Spinal cord (tissue), 10 donors: ENCODE data around the gene SH3PXD2B. TPM values are rescaled to one million over a fixed set of nuclear protein-coding genes. Genes with fewer than 3 reads are reported as not detected.
A peak's percentile ranks its signal among the peaks of the same experiment; 100 is the strongest.
"Not testable (repeated sequence)": the region's sequence is repeated elsewhere in the genome, so short reads cannot be mapped to it uniquely, and the experiment has no call there.

ENCODE experiments used
- DNase-seq, 6 donors: peaks; one replicate each; pipeline versions ENCODE4 v3.0.0 to v3.0.0-alpha.2; 2013 to 2015; ENCODE audit warnings: low spot score in 6 of 6, low read depth in 4 of 6
- H3K27ac ChIP-seq: one replicate; pipeline ENCODE4 v1.5.1; 2013; ENCODE audit warnings: low read depth, low read length, control low read depth
- H3K27me3 ChIP-seq: one replicate; pipeline ENCODE4 v1.6.1; 2013; ENCODE audit warnings: low read length; ENCODE audit not compliant: control insufficient read depth, insufficient read depth
- H3K36me3 ChIP-seq: one replicate; pipeline ENCODE4 v1.6.1; 2013; ENCODE audit warnings: low read length; ENCODE audit not compliant: control insufficient read depth, insufficient read depth
- H3K4me1 ChIP-seq: one replicate; pipeline ENCODE4 v1.6.1; 2013; ENCODE audit warnings: low read length; ENCODE audit not compliant: control insufficient read depth, insufficient read depth
- H3K4me3 ChIP-seq: one replicate; pipeline ENCODE4 v1.5.1; 2013; ENCODE audit warnings: low read depth, low read length, control low read depth
- H3K9me3 ChIP-seq: one replicate; pipeline ENCODE4 v1.6.1; 2013; ENCODE audit warnings: low read length; ENCODE audit not compliant: control insufficient read depth, insufficient read depth
- WGBS: methylation state at CpG from one replicate; pipeline ENCODE4 v1.1.5; 2013; ENCODE audit warnings: missing lambda C conversion rate; ENCODE audit not compliant: insufficient coverage; 5-methylcytosine and 5-hydroxymethylcytosine counted together
- polyA plus RNA-seq, 2 donors: library from polyadenylated mRNA; unstranded; fragments of 120-200 nt; gene quantifications; one replicate each; pipeline ENCODE4 v1.2.1, GENCODE V29; 2013; ENCODE audit not compliant: insufficient read length in 2 of 2
- total RNA-seq, 2 donors: library from RNA; depleted of rRNA in 1 of 2; stranded (reverse); fragments of 120-200 nt in 1 of 2; fragments of >200 nt in 1 of 2; gene quantifications; one replicate each; pipeline versions ENCODE4 v1.2.3 to v1.2.4, GENCODE V29; 2013 to 2014
- donor health status: healthy.

Gene SH3PXD2B
- total and polyA plus RNA-seq, 4 donors: 18.3 to 64.8 (median 42.5) TPM

- H3K36me3 ChIP-seq: peaks cover 24% of the 10 kb centered on the region
- H3K4me1 ChIP-seq: peaks cover 41% of the 10 kb centered on the region
- H3K27me3 ChIP-seq: no peaks in the 10 kb centered on the region
- peak in 2 of 6 donors; percentile 18 to 24 for DNase-seq
- no peak overlapping the region for H3K4me3 ChIP-seq
- H3K9me3 ChIP-seq: no peaks in the 10 kb centered on the region
- 54% methylated on average over 3 of the region's 4 CpGs for WGBS
- H3K27ac ChIP-seq: no peak overlapping the region
These were observed 76.5 kb downstream of the SH3PXD2B start for GRCh38 chr5:172377856-172378255.

GRCh38 chr5:172377438-172377837, 76.9 kb downstream of the SH3PXD2B start:
- no peak overlapping the region for H3K27ac ChIP-seq
- WGBS: 100% methylated on average over 2 of the region's 3 CpGs
- H3K36me3 ChIP-seq: peaks cover 24% of the 10 kb centered on the region

GRCh38 chr5:172374783-172375182, 79.5 kb downstream of the SH3PXD2B start:
- Histone ChIP-seq H3K27ac (no peak overlapping the region), H3K4me3 (no peak overlapping the region), H3K36me3 (peaks cover 30% of the 10 kb centered on the region), H3K27me3 (no peaks in the 10 kb centered on the region), H3K9me3 (peaks cover 6% of the 10 kb centered on the region), H3K4me1 (peaks cover 14% of the 10 kb centered on the region)
- DNase-seq: no peak
- 100% methylated on average over 4 of the region's 6 CpGs for WGBS

More at GRCh38 chr5:172377438-172377837, 76.9 kb downstream of the SH3PXD2B start:
- Histone ChIP-seq H3K4me3 (no peak overlapping the region), H3K4me1 (peaks cover 38% of the 10 kb centered on the region), H3K9me3 (no peaks in the 10 kb centered on the region), H3K27me3 (no peaks in the 10 kb centered on the region)
- no peak for DNase-seq

- Histone ChIP-seq H3K27me3 (no peaks in the 10 kb centered on the region), H3K4me3 (no peak overlapping the region), H3K27ac (no peak overlapping the region), H3K36me3 (peaks cover 30% of the 10 kb centered on the region), H3K4me1 (peaks cover 7% of the 10 kb centered on the region), H3K9me3 (peaks cover 6% of the 10 kb centered on the region)
- no peak for DNase-seq
- WGBS: 100% methylated on average over 1 of the region's 6 CpGs
These were observed 80.6 kb downstream of the SH3PXD2B start for GRCh38 chr5:172373680-172374079.

GRCh38 chr5:172371684-172372083, 82.6 kb downstream of the SH3PXD2B start:
- H3K27ac ChIP-seq: no peak overlapping the region
- WGBS: 95% methylated on average over 7 of the region's 7 CpGs
- peaks cover 6% of the 10 kb centered on the region for H3K9me3 ChIP-seq
- H3K27me3 ChIP-seq: no peaks in the 10 kb centered on the region
- H3K4me3 ChIP-seq: no peak overlapping the region
- no peaks in the 10 kb centered on the region for H3K4me1 ChIP-seq
- no peak for DNase-seq
- peaks cover 24% of the 10 kb centered on the region for H3K36me3 ChIP-seq

GRCh38 chr5:172370648-172371545, 83.4 kb downstream of the SH3PXD2B start:
- peak in 1 of 6 donors; percentile 16 for DNase-seq
- peak overlapping the region; percentile 49 for H3K27ac ChIP-seq
- no peak overlapping the region for H3K4me3 ChIP-seq
- no peaks in the 10 kb centered on the region for H3K27me3 ChIP-seq
- no peaks in the 10 kb centered on the region for H3K4me1 ChIP-seq
- no CpG with 5 or more reads among the region's 4 CpGs for WGBS
- H3K36me3 ChIP-seq: peaks cover 21% of the 10 kb centered on the region
- peaks cover 6% of the 10 kb centered on the region for H3K9me3 ChIP-seq

GRCh38 chr5:172370237-172370640, 84.1 kb downstream of the SH3PXD2B start:
- peak overlapping the region; percentile 49 for H3K27ac ChIP-seq

GRCh38 chr5:172368699-172369098, 85.6 kb downstream of the SH3PXD2B start:
- WGBS: 100% methylated on average over 2 of the region's 3 CpGs
- Histone ChIP-seq H3K36me3 (peaks cover 29% of the 10 kb centered on the region), H3K4me1 (peaks cover 13% of the 10 kb centered on the region)
- not testable (repeated sequence) for H3K9me3 ChIP-seq, H3K27ac ChIP-seq, H3K27me3 ChIP-seq, H3K4me3 ChIP-seq, DNase-seq

More at GRCh38 chr5:172370237-172370640, 84.1 kb downstream of the SH3PXD2B start:
- H3K9me3 ChIP-seq: peaks cover 6% of the 10 kb centered on the region
- H3K27me3 ChIP-seq: no peaks in the 10 kb centered on the region
- DNase-seq: peak in 3 of 6 donors; percentile 48 to 92 (median 48)
- H3K36me3 ChIP-seq: peaks cover 28% of the 10 kb centered on the region
- H3K4me1 ChIP-seq: peaks cover 5% of the 10 kb centered on the region
- WGBS: 68% methylated on average over 4 of the region's 4 CpGs
- H3K4me3 ChIP-seq: no peak overlapping the region

- WGBS: 100% methylated on average over 3 of the region's 4 CpGs
- no peaks in the 10 kb centered on the region for H3K27me3 ChIP-seq
- no peak overlapping the region for H3K4me3 ChIP-seq
- H3K27ac ChIP-seq: peak overlapping the region; percentile 25
- peaks cover 13% of the 10 kb centered on the region for H3K4me1 ChIP-seq
- H3K36me3 ChIP-seq: peaks cover 28% of the 10 kb centered on the region
- no peak for DNase-seq
- peaks cover 4% of the 10 kb centered on the region for H3K9me3 ChIP-seq
These were observed 88.2 kb downstream of the SH3PXD2B start for GRCh38 chr5:172365948-172366608.
